Measurements from ENCODE around the gene ZNF175.

The ZNF175 gene

DNA sequence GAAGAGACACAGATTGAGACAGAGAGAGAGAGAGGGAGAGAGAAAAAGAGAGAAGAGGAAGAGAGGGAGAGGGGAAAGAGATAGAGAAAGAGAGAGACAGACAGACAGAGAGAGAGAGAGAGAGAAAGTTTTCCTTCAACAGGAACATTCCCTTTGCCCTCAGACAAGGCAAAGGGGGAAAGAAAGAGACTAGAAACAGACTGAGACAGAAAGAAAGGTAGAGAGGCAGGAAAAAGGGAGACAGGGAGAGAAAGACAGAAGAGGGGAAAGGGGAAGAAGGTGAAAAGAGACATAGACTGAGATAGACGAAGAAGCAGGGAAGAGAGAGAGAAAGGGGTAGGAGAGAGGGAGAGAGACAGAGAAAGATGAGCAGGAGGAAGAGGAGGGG lies 18.5 kb upstream of the ZNF175 start:
- TF ChIP-seq, protein P1, sequence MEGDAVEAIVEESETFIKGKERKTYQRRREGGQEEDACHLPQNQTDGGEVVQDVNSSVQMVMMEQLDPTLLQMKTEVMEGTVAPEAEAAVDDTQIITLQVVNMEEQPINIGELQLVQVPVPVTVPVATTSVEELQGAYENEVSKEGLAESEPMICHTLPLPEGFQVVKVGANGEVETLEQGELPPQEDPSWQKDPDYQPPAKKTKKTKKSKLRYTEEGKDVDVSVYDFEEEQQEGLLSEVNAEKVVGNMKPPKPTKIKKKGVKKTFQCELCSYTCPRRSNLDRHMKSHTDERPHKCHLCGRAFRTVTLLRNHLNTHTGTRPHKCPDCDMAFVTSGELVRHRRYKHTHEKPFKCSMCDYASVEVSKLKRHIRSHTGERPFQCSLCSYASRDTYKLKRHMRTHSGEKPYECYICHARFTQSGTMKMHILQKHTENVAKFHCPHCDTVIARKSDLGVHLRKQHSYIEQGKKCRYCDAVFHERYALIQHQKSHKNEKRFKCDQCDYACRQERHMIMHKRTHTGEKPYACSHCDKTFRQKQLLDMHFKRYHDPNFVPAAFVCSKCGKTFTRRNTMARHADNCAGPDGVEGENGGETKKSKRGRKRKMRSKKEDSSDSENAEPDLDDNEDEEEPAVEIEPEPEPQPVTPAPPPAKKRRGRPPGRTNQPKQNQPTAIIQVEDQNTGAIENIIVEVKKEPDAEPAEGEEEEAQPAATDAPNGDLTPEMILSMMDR (IDR thresholded peaks at IDR 0.05; ENCODE audit: insufficient read depth, low read length), result no peak
- TF ChIP-seq, protein P2, sequence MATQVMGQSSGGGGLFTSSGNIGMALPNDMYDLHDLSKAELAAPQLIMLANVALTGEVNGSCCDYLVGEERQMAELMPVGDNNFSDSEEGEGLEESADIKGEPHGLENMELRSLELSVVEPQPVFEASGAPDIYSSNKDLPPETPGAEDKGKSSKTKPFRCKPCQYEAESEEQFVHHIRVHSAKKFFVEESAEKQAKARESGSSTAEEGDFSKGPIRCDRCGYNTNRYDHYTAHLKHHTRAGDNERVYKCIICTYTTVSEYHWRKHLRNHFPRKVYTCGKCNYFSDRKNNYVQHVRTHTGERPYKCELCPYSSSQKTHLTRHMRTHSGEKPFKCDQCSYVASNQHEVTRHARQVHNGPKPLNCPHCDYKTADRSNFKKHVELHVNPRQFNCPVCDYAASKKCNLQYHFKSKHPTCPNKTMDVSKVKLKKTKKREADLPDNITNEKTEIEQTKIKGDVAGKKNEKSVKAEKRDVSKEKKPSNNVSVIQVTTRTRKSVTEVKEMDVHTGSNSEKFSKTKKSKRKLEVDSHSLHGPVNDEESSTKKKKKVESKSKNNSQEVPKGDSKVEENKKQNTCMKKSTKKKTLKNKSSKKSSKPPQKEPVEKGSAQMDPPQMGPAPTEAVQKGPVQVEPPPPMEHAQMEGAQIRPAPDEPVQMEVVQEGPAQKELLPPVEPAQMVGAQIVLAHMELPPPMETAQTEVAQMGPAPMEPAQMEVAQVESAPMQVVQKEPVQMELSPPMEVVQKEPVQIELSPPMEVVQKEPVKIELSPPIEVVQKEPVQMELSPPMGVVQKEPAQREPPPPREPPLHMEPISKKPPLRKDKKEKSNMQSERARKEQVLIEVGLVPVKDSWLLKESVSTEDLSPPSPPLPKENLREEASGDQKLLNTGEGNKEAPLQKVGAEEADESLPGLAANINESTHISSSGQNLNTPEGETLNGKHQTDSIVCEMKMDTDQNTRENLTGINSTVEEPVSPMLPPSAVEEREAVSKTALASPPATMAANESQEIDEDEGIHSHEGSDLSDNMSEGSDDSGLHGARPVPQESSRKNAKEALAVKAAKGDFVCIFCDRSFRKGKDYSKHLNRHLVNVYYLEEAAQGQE (IDR thresholded peaks at IDR 0.05; ENCODE audit: insufficient replicate concordance, low read depth), result no peak
- TF ChIP-seq GABPA (IDR thresholded peaks at IDR 0.05; ENCODE audit: low read depth) (no peak), SPI1 (IDR thresholded peaks at IDR 0.05; ENCODE audit: borderline replicate concordance, low read depth) (no peak), POLR2AphosphoS5 (IDR thresholded peaks at IDR 0.05; ENCODE audit: low read depth) (no peak)
- no peaks in the 10 kb centered on the region for H3K27me3 ChIP-seq (ENCODE audit: insufficient read depth, poor library complexity, severe bottlenecking)
- no peak for DNase-seq (ENCODE audit: low read depth in 1 of 2, low spot score in 1 of 2)
- H3K27ac ChIP-seq (replicated peaks), result no peak overlapping the region
- H3K4me3 ChIP-seq (replicated peaks; ENCODE audit: insufficient read depth, low read length), result no peak overlapping the region

DNA sequence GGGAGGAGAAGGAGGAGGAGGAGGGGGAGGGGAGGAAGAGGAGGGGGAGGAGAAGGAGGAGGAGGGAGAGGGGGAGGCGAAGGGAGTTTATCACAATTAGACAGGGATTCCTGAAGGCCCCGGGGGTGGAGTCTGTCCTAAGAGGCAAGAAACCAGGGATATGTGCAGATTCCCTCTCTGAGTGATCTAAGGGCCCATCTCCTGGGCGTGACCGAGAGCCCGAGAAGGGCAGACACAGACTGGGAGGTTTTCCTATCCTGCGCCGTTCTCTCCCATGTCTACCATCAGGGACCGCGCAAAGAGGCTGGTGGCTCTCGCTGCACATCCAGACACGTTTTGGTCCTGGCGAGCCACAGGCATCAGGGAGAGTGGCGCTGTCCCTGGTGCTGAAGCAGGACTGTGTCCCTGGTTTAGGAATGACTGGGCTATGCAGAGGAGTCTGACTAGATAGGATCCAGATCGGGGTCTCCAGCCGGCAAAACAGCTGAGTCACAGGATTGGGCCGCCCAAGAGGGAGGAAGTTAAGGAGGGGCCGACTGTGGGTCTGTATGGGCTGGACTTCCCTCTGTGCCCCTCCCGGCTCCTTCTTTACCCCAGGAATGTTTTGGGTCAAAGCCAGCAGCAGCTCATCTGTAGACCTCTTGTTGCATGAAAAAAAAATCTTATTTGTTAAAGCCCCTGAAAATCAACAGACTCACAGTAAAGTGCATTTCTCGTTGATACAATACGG lies 17.9 kb upstream of the ZNF175 start:
- Histone ChIP-seq H3K27ac (replicated peaks) (no peak overlapping the region), H3K27me3 (ENCODE audit: insufficient read depth, poor library complexity, severe bottlenecking) (no peaks in the 10 kb centered on the region)
- DNase-seq (ENCODE audit: low read depth in 1 of 2, low spot score in 1 of 2), result peak; percentile 43 to 54

DNA sequence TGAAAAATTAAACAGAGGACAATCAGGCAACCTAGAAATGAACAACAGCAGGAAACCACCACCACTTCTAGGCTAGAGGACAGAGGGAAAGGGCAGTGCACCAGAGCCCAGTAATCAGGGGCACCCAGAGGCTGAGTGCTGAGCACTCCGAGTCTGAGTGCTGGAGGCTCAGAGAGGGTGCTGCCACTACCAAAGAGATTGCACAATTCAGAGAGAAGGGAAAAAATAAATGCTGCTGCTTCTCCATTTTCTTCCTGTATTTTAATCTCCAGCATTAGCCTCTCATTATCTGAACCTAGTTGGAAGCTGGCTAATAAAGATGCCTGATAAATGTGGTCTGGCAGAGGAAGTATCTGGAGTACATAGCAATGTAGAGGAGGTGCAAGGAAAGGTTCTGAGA lies 11.8 kb upstream of the ZNF175 start:
- H3K27ac ChIP-seq (replicated peaks), result no peak overlapping the region
- H3K4me3 ChIP-seq (replicated peaks; ENCODE audit: insufficient read depth, low read length), result no peak overlapping the region
- peak in 1 of 2 experiments; percentile 10 for DNase-seq (ENCODE audit: low read depth in 1 of 2, low spot score in 1 of 2)
- H3K27me3 ChIP-seq (ENCODE audit: insufficient read depth, poor library complexity, severe bottlenecking), result no peaks in the 10 kb centered on the region
- no peak for TF ChIP-seq POLR2AphosphoS5 (IDR thresholded peaks at IDR 0.05; ENCODE audit: low read depth)
- TF ChIP-seq, protein P1 (IDR thresholded peaks at IDR 0.05; ENCODE audit: insufficient read depth, low read length), result no peak
- TF ChIP-seq SPI1 (IDR thresholded peaks at IDR 0.05; ENCODE audit: borderline replicate concordance, low read depth), result no peak
- TF ChIP-seq, protein P2 (IDR thresholded peaks at IDR 0.05; ENCODE audit: insufficient replicate concordance, low read depth), result no peak
- TF ChIP-seq GABPA (IDR thresholded peaks at IDR 0.05; ENCODE audit: low read depth), result no peak

More for the DNA sequence above, 17.9 kb upstream of the ZNF175 start:
- TF ChIP-seq, protein P2 (IDR thresholded peaks at IDR 0.05; ENCODE audit: insufficient replicate concordance, low read depth), result peak; percentile 100
- TF ChIP-seq, protein P1 (IDR thresholded peaks at IDR 0.05; ENCODE audit: insufficient read depth, low read length), result no peak
- H3K4me3 ChIP-seq (replicated peaks; ENCODE audit: insufficient read depth, low read length), result no peak overlapping the region
